GM19438 (cell line): ENCODE data around the gene PCSK5.
"Not testable (repeated sequence)": the region's sequence is repeated elsewhere in the genome, so short reads cannot be mapped to it uniquely, and the experiment has no call there.

Experiments used
- ATAC-seq: cut with Tn5 transposase; IDR thresholded peaks from one replicate; pipeline ENCODE4 v1.9.1; 2021; ENCODE audit warnings: low read depth; ENCODE audit not compliant: unreplicated experiment

Gene PCSK5

GRCh38 chr9:75889577-75889976 is 896 bp upstream of the PCSK5 start:
- no peak for ATAC-seq

GRCh38 chr9:75889977-75890471 is 449 bp upstream of the PCSK5 start:
- peak; percentile 11 for ATAC-seq

GRCh38 chr9:75891277-75891741 is 836 bp downstream of the PCSK5 start:
- ATAC-seq, result peak; percentile 11

GRCh38 chr9:75891771-75892215 is 1.3 kb downstream of the PCSK5 start:
- ATAC-seq, result no peak

- ATAC-seq, result no peak
Observed at GRCh38 chr9:75892216-75892911, 1.9 kb downstream of the PCSK5 start.

- no peak for ATAC-seq
Observed at GRCh38 chr9:75893106-75893505, 2.6 kb downstream of the PCSK5 start.

GRCh38 chr9:75894566-75894965 is 4.1 kb downstream of the PCSK5 start:
- ATAC-seq, result no peak

GRCh38 chr9:75895112-75895511 is 4.6 kb downstream of the PCSK5 start:
- no peak for ATAC-seq

- no peak for ATAC-seq
Observed at GRCh38 chr9:75896193-75896592, 5.7 kb downstream of the PCSK5 start.

- not testable (repeated sequence) for ATAC-seq
Observed at GRCh38 chr9:75900893-75901524, 10.5 kb downstream of the PCSK5 start.

GRCh38 chr9:75903785-75904360 is 13.4 kb downstream of the PCSK5 start:
- ATAC-seq, result no peak

GRCh38 chr9:75904364-75904763 is 13.9 kb downstream of the PCSK5 start:
- no peak for ATAC-seq

- ATAC-seq, result no peak
Observed at GRCh38 chr9:75906531-75906930, 16.1 kb downstream of the PCSK5 start.

- ATAC-seq, result no peak
Observed at GRCh38 chr9:75907329-75907728, 16.9 kb downstream of the PCSK5 start.

GRCh38 chr9:75907923-75908322 is 17.4 kb downstream of the PCSK5 start:
- ATAC-seq, result no peak

GRCh38 chr9:75909776-75910175 is 19.3 kb downstream of the PCSK5 start:
- ATAC-seq, result no peak

GRCh38 chr9:75910731-75911130 is 20.3 kb downstream of the PCSK5 start:
- ATAC-seq, result no peak

GRCh38 chr9:75911390-75911789 is 20.9 kb downstream of the PCSK5 start:
- ATAC-seq, result no peak

- no peak for ATAC-seq
Observed at GRCh38 chr9:75912951-75913350, 22.5 kb downstream of the PCSK5 start.

- no peak for ATAC-seq
Observed at GRCh38 chr9:75914002-75914401, 23.5 kb downstream of the PCSK5 start.

- no peak for ATAC-seq
Observed at GRCh38 chr9:75914883-75915452, 24.5 kb downstream of the PCSK5 start.
